IMR-90 (cell line): ENCODE measurements around the gene SLC7A7. TPM values are rescaled to one million over a fixed set of nuclear protein-coding genes. Genes with fewer than 3 reads are reported as not detected.

Experiments used
- ATAC-seq: fragments of 200-7000 bp; cut with Tn5 transposase; 2 replicates; pipeline ENCODE4 v1.9.1; 2020; ENCODE audit warnings: low read depth, mild to moderate bottlenecking, moderate library complexity
- BruUV-seq: library from RNA; stranded (reverse); fragments of 400-500 nt; replicated peaks from 2 replicates; lab custom pipeline; 2021; lab: Mats Ljungman, UMichigan
- CTCF ChIA-PET: fragments of 300-600 bp; formaldehyde crosslinking; extraction: SDS; loops from one replicate; lab custom pipeline; 2021; ENCODE audit warnings: antibody characterized with exemption; lab: Yijun Ruan, JAX
- POLR2A ChIA-PET: fragments of 300-600 bp; sonication (Branson Sonifier 250); formaldehyde crosslinking; loops from one replicate; lab custom pipeline; 2022; ENCODE audit warnings: antibody characterized with exemption; ENCODE audit not compliant: unreplicated experiment; lab: Charles Lee
- DNase-seq: peaks from one replicate; pipeline ENCODE4 v3.0.0; 2013
- H2AFZ ChIP-seq: replicated peaks from 2 replicates; pipeline ENCODE3; 2013; ENCODE audit warnings: low read length, mild to moderate bottlenecking; ENCODE audit not compliant: poor library complexity
- H2AK5ac ChIP-seq: 2 replicates; pipeline ENCODE4 v1.6.1; 2013; ENCODE audit warnings: low read depth, low read length, inconsistent platforms
- H2AK9ac ChIP-seq: replicated peaks from 2 replicates; pipeline ENCODE3; 2013; ENCODE audit warnings: mild to moderate bottlenecking, low read depth, low read length, moderate library complexity; ENCODE audit not compliant: poor library complexity
- H2BK120ac ChIP-seq: 2 replicates; pipeline ENCODE4 v1.6.1; 2013; ENCODE audit warnings: low read depth, low read length, inconsistent platforms
- H2BK15ac ChIP-seq: 3 replicates; pipeline ENCODE4 v1.6.1; 2013; ENCODE audit warnings: low read depth, low read length, inconsistent platforms
- H2BK20ac ChIP-seq: 2 replicates; pipeline ENCODE4 v1.6.1; 2013; ENCODE audit warnings: low read depth, mild to moderate bottlenecking, inconsistent platforms, low read length, moderate library complexity
- H2BK5ac ChIP-seq: 2 replicates; pipeline ENCODE4 v1.6.1; 2013; ENCODE audit warnings: mild to moderate bottlenecking, low read depth, low read length, inconsistent platforms; ENCODE audit not compliant: poor library complexity, severe bottlenecking
- H3K14ac ChIP-seq: replicated peaks from 2 replicates; pipeline ENCODE4 v1.6.1; 2013; ENCODE audit warnings: low read depth, low read length, inconsistent platforms
- H3K18ac ChIP-seq: 2 replicates; pipeline ENCODE4 v1.6.1; 2013; ENCODE audit warnings: low read depth, low read length, control low read depth
- H3K23ac ChIP-seq: 2 replicates; pipeline ENCODE4 v1.6.1; 2013; ENCODE audit warnings: low read depth, low read length, inconsistent platforms
- H3K27ac ChIP-seq: 2 replicates; pipeline ENCODE4 v1.5.1; 2013; ENCODE audit warnings: mild to moderate bottlenecking, control low read depth, low read length; ENCODE audit not compliant: insufficient read depth
- H3K27me3 ChIP-seq: 2 replicates; pipeline ENCODE4 v1.6.1; 2013; ENCODE audit warnings: low read length; ENCODE audit not compliant: control insufficient read depth, insufficient read depth
- H3K36me3 ChIP-seq: 2 replicates; pipeline ENCODE4 v1.6.1; 2013; ENCODE audit warnings: low read length, mixed read lengths; ENCODE audit not compliant: control insufficient read depth, insufficient read depth
- H3K4ac ChIP-seq: 2 replicates; pipeline ENCODE4 v1.6.1; 2013; ENCODE audit warnings: low read depth, low read length, inconsistent platforms
- H3K4me1 ChIP-seq: 2 replicates; pipeline ENCODE4 v1.6.1; 2013; ENCODE audit warnings: low read length, mixed read lengths; ENCODE audit not compliant: control insufficient read depth, insufficient read depth
- H3K4me2 ChIP-seq: 2 replicates; pipeline ENCODE4 v1.6.1; 2013; ENCODE audit warnings: low read depth, mild to moderate bottlenecking, control low read depth, low read length, moderate library complexity
- H3K4me3 ChIP-seq: 2 replicates; pipeline ENCODE4 v1.5.1; 2013; ENCODE audit warnings: low read depth, mild to moderate bottlenecking, control low read depth, low read length, moderate library complexity; ENCODE audit not compliant: insufficient read depth
- H3K56ac ChIP-seq: 2 replicates; pipeline ENCODE4 v1.6.1; 2013; ENCODE audit warnings: low read length, inconsistent platforms; ENCODE audit not compliant: insufficient read depth; ENCODE audit errors: extremely low read depth
- H3K79me1 ChIP-seq, 2 experiments: 2 replicates each; pipeline ENCODE4 v1.6.1; 2013; ENCODE audit warnings: low read length in 2 of 2, inconsistent platforms in 1 of 2, low read depth in 1 of 2
- H3K9ac ChIP-seq: 2 replicates; pipeline ENCODE4 v1.6.1; 2013; ENCODE audit warnings: low read depth, low read length, control low read depth
- H3K9me1 ChIP-seq: 2 replicates; pipeline ENCODE4 v1.6.1; 2013; ENCODE audit warnings: low read length, inconsistent platforms; ENCODE audit not compliant: insufficient read depth
- H3K9me3 ChIP-seq: 2 replicates; pipeline ENCODE4 v1.6.1; 2013; ENCODE audit warnings: low read length; ENCODE audit not compliant: control insufficient read depth, insufficient read depth
- H4K20me1 ChIP-seq: 2 replicates; pipeline ENCODE4 v1.6.1; 2013; ENCODE audit warnings: low read length, inconsistent platforms; ENCODE audit not compliant: insufficient read depth
- H4K5ac ChIP-seq: 2 replicates; pipeline ENCODE4 v1.6.1; 2013; ENCODE audit warnings: mild to moderate bottlenecking, low read depth, low read length, control low read depth
- H4K8ac ChIP-seq, 2 experiments: 2 replicates each; pipeline ENCODE4 v1.6.1; 2013; ENCODE audit warnings: low read depth in 2 of 2, low read length in 2 of 2, control low read depth in 1 of 2, inconsistent platforms in 1 of 2
- H4K91ac ChIP-seq: 2 replicates; pipeline ENCODE4 v1.6.1; 2013; ENCODE audit warnings: low read depth, low read length, inconsistent platforms; ENCODE audit not compliant: insufficient read depth
- RCOR1 ChIP-seq: IDR thresholded peaks from 2 replicates; pipeline ENCODE4 v1.6.1; 2012; ENCODE audit warnings: mild to moderate bottlenecking, low read length, improper control_type of control experiment; ENCODE audit not compliant: insufficient replicate concordance
- WGBS, 2 experiments: methylation state at CpG; one replicate each; pipeline versions ENCODE4 v1.1.5 to v1.1.7; 2013; ENCODE audit warnings: missing lambda C conversion rate in 2 of 2; ENCODE audit not compliant: insufficient read length in 1 of 2; ENCODE audit errors: extremely low coverage in 2 of 2; 5-methylcytosine and 5-hydroxymethylcytosine counted together
- dilution Hi-C: fragments of 300-500 bp; cut with HindIII; formaldehyde crosslinking; loops from one replicate; pipeline ENCODE4 v1.14.3; 2018; ENCODE audit warnings: low sequenced_read_pairs; ENCODE audit not compliant: unreplicated experiment
- in situ Hi-C: fragments of 300-500 bp; cut with MboI; formaldehyde crosslinking; loops from 3 replicates; pipeline ENCODE4 v1.14.3; 2019; ENCODE audit warnings: low sequenced_read_pairs, inconsistent platforms, mixed read lengths
- intact Hi-C: fragments of 100-400 bp; cut with micrococcal nuclease; formaldehyde crosslinking; loops from 2 replicates; pipeline ENCODE4 v1.10.0; 2022
- polyA plus RNA-seq, 3 experiments: library from polyadenylated mRNA; depleted of rRNA; stranded (reverse); fragments of >200 nt; gene quantifications; 2 replicates each; pipeline ENCODE4 v1.2.3, GENCODE V29; 2012; ENCODE audit warnings: low replicate concordance in 1 of 3
- total RNA-seq: library from RNA; depleted of rRNA; stranded (reverse); fragments of >200 nt; gene quantifications from 2 replicates; pipeline ENCODE4 v1.2.3, GENCODE V29; 2012

Gene SLC7A7
- total and polyA plus RNA-seq, 2 of the 4 experiments (the other 2 are of a cell fraction) = 1.8 to 2.0 TPM

DNA sequence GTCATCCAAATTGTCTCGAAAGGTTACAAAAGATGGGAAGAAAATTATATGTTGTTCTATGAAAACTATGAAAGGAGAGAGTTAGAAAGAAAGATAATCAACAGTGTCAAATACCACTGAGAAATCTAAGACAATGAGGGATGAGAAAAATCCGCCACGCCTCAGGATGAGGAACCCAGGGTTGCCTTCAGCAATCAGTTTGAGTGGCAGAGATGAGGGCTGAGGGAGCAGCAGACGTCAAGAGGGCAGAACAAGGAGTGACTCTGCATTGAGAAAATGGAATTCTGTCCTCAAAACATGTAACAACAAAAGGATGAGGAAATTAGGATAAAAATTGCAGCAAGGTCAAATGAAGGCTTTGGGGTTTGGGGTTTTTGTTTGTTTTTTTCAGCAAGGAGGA lies 67.0 kb downstream of the SLC7A7 start:
- Histone ChIP-seq H2BK20ac (no peak overlapping the region), H4K91ac (no peak overlapping the region), H3K14ac (no peak overlapping the region), H2AK9ac (no peak overlapping the region), H2BK120ac (no peak overlapping the region), H3K4me1 (no peaks in the 10 kb centered on the region), H3K18ac (no peak overlapping the region), H3K79me1 (no peaks in the 10 kb centered on the region), H2BK5ac (no peak overlapping the region), H3K56ac (no peak overlapping the region), H3K4me3 (no peak overlapping the region), H3K9me3 (no peaks in the 10 kb centered on the region), H3K9me1 (no peaks in the 10 kb centered on the region), H3K27ac (no peak overlapping the region), H4K5ac (no peak overlapping the region), H3K9ac (no peak overlapping the region), H4K8ac (no peak overlapping the region), H3K36me3 (no peaks in the 10 kb centered on the region), H2AK5ac (no peak overlapping the region), H2BK15ac (no peak overlapping the region), H3K4me2 (no peak overlapping the region), H3K27me3 (peaks cover 17% of the 10 kb centered on the region), H2AFZ (no peak overlapping the region), H3K23ac (no peak overlapping the region), H3K4ac (no peak overlapping the region), H4K20me1 (no peaks in the 10 kb centered on the region)
- CTCF ChIA-PET = no interaction called here
- TF ChIP-seq RCOR1 = no peak
- intact Hi-C loops = no loop called here
- in situ Hi-C loops = no loop called here
- BruUV-seq = no TSS peak
- ATAC-seq (no peak), DNase-seq (no peak)
- POLR2A ChIA-PET = no interaction called here
- 76% methylated on average over 3 of the region's 4 CpGs; no CpG with 5 or more reads in 1 of the 2 experiments for WGBS, 2 experiments
- dilution Hi-C loops = no loop called here
